Hepatocyte (in vitro differentiated cells): ENCODE measurements around the gene TEKT3.

Experiments used
- CTCF ChIP-seq: fragments of 200-600 bp; sonication (generic); IDR thresholded peaks from 2 replicates; pipeline ENCODE4 v1.5.1; 2016; ENCODE audit warnings: antibody characterized with exemption, mild to moderate bottlenecking; ENCODE audit not compliant: poor library complexity
- EZH2 ChIP-seq: fragments of 200-600 bp; sonication (generic); IDR thresholded peaks from 2 replicates; pipeline ENCODE4 v1.6.1; 2016; ENCODE audit warnings: antibody characterized with exemption, mild to moderate bottlenecking, borderline replicate concordance
- EZH2phosphoT487 ChIP-seq: fragments of 200-600 bp; sonication (generic); IDR thresholded peaks from one replicate; pipeline ENCODE4 v1.6.1; 2018; ENCODE audit warnings: antibody characterized with exemption, mild to moderate bottlenecking, low read depth, moderate library complexity; ENCODE audit not compliant: unreplicated experiment, severe bottlenecking

GRCh38 chr17:15384142-15384787, 42.9 kb upstream of the TEKT3 start:
- TF ChIP-seq CTCF, result no peak
- no peak for TF ChIP-seq EZH2phosphoT487
- TF ChIP-seq EZH2, result no peak
